Kidney (tissue), 14 donors: ENCODE measurements around the gene ZNF316. TPM values are rescaled to one million over a fixed set of nuclear protein-coding genes. Genes with fewer than 3 reads are reported as not detected.

Experiments
- DNase-seq, 5 donors: peaks; one replicate each; pipeline ENCODE4 v3.0.0-alpha.2; 2013 to 2020
- FAIRE-seq: peaks from 2 replicates; lab custom pipeline; 2012; peaks lifted over from hg19 to GRCh38; lab: Jason Lieb, UNC
- H3K27ac ChIP-seq, 2 donors: one replicate each; pipeline ENCODE4 v1.7.0; 2013; ENCODE audit warnings: low read depth in 2 of 2, low read length in 2 of 2, inconsistent platforms in 1 of 2
- H3K27me3 ChIP-seq: one replicate; pipeline ENCODE4 v1.7.1; 2013; ENCODE audit warnings: low read length, inconsistent platforms; ENCODE audit not compliant: control insufficient read depth, insufficient read depth
- H3K36me3 ChIP-seq, 3 donors: one replicate each; pipeline versions ENCODE4 v1.7.0 to v1.7.1; 2013; ENCODE audit warnings: low read length in 3 of 3, control low read depth in 1 of 3, inconsistent platforms in 1 of 3; ENCODE audit not compliant: insufficient read depth in 3 of 3, control insufficient read depth in 2 of 3
- H3K4me1 ChIP-seq, 3 donors: one replicate each; pipeline versions ENCODE4 v1.7.0 to v1.7.1; 2013; ENCODE audit warnings: low read length in 3 of 3, inconsistent platforms in 1 of 3, low read depth in 1 of 3; ENCODE audit not compliant: control insufficient read depth in 2 of 3, insufficient read depth in 2 of 3
- H3K4me3 ChIP-seq, 3 donors: one replicate each; pipeline versions ENCODE4 v1.7.0 to v1.8.1; 2013; ENCODE audit warnings: low read length in 3 of 3, control low read depth in 1 of 3, inconsistent platforms in 1 of 3
- H3K9ac ChIP-seq, 3 donors: one replicate each; pipeline versions ENCODE4 v1.7.0 to v1.7.1; 2013; ENCODE audit warnings: low read length in 3 of 3, control low read depth in 1 of 3, inconsistent platforms in 1 of 3
- H3K9me3 ChIP-seq, 3 donors: one replicate each; pipeline versions ENCODE4 v1.7.0 to v1.7.1; 2013; ENCODE audit warnings: low read length in 3 of 3, control low read depth in 1 of 3, inconsistent platforms in 1 of 3; ENCODE audit not compliant: control insufficient read depth in 2 of 3, insufficient read depth in 1 of 3
- intact Hi-C: fragments of 100-400 bp; cut with DNase I; formaldehyde crosslinking; loops from one replicate; pipeline ENCODE4 v1.11.1; 2022
- polyA plus RNA-seq: library from polyadenylated mRNA; stranded (reverse); fragments of 350-450 nt; fragmentation: Illumina TruSeq; extraction: RNeasy Lipid Tissue Mini Kit (QIAGEN cat#74804); gene quantifications from one replicate; pipeline ENCODE4 v1.2.3, GENCODE V29; 2014; ENCODE audit warnings: low read depth, low replicate concordance; ENCODE audit not compliant: insufficient read depth
- total RNA-seq: library from RNA; stranded (reverse); fragmentation: NEBNext Ultra II Directional; extraction: Animal tissue kit (Norgen Biotek cat#: 25700); gene quantifications from one replicate; pipeline ENCODE4 v1.2.1, GENCODE V29; 2021
- TF ChIP-seq, protein P1 (sequence below): IDR thresholded peaks from 3 replicates; pipeline ENCODE4 v1.5.1; 2012; ENCODE audit warnings: mild to moderate bottlenecking, moderate library complexity, borderline replicate concordance; ENCODE audit not compliant: insufficient read depth; ENCODE audit errors: extremely low read depth
- donor health status: control.
- donor health status: control.
- donor health status: control.
- donor health status: control.
- donor health status: control.
- donor health status: DM: yes; HTN: yes; CAD: no.
- donor health status: Normal renal cell carcinoma (clear cell type).

The ZNF316 gene
- total and polyA plus RNA-seq, 2 donors from 2014 or later = 7.2 to 31.7 TPM

DNA sequence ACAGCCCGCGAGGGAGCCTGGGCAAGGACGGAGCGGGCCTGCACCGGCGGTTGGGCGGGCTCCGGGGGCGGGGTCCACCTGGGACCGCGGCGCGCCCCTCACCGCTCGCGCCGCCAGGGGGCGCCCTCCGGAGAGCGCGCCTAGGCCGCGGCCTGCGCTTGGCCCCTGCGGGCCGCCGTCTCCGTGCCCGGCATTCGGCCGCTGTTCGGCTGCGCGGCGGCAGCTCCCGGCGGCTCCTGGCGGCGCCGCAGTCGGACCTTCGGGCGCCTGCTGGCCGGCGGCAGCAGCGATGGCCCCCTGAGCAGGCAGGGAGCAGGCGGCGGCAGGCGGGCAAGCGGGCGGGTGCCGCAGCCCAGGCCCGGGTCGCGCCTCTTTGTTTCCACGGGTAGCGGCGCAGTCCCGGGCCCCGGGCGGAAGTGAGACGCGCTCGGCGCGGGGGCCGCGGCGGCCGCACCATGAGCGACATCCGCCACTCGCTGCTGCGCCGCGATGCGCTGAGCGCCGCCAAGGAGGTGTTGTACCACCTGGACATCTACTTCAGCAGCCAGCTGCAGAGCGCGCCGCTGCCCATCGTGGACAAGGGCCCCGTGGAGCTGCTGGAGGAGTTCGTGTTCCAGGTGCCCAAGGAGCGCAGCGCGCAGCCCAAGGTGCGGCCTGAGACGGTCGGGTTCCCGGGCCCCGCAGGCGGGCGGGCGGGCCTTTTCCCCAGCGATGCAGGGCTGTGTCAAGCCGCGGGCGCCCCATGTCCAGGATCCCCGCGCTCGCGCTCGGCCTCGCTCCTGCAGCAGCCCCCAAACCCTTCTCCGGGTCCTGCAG lies 47.1 kb upstream of the ZNF316 start, which contains the start of gene INTS15:
Gene INTS15, plus strand, starts transcription at position 193 of the 816 bp plus-strand sequence. Its CDS starts 263 bp downstream, at position 456.
- intact Hi-C loops = no loop called here
- H3K9me3 ChIP-seq = no peaks in the 10 kb centered on the region
- no peak for FAIRE-seq

DNA sequence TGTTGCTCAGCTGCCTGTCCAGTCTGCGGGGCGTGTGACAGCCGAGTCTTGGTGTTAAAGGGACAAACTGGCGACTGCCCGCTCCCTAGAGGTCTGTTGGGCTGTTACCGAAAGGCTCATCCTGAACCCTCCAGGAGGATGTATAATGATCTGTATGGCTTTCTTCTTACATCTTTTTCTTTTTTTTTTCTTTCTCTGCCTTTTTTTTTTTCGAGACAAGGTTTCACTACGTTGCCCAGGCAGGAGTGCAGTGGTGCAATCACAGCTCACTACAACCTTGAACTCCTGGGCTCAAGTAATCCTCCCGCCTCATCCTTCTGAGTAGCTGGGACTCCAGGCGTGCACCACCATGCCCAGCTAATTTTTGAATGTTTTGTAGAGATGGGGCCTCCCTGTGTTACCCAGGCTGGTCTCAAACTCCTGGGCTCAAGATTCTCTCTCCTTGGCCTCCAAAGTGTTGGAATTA lies 46.4 kb upstream of the ZNF316 start:
- DNase-seq = peak in 2 of 5 donors; percentile 58 to 62
- H3K27me3 ChIP-seq = no peaks in the 10 kb centered on the region
- H3K27ac ChIP-seq = peak overlapping the region; percentile 8 to 51
- H3K4me3 ChIP-seq = peak overlapping the region; percentile 65 to 81 (median 74)
- peaks cover 0 to 5% (median 4%) of the 10 kb centered on the region in 3 donors for H3K4me1 ChIP-seq
- intact Hi-C loops = no loop called here
- H3K9me3 ChIP-seq = no peaks in the 10 kb centered on the region
- H3K36me3 ChIP-seq = peaks cover 4 to 27% (median 10%) of the 10 kb centered on the region in 3 donors
- TF ChIP-seq, protein P1, sequence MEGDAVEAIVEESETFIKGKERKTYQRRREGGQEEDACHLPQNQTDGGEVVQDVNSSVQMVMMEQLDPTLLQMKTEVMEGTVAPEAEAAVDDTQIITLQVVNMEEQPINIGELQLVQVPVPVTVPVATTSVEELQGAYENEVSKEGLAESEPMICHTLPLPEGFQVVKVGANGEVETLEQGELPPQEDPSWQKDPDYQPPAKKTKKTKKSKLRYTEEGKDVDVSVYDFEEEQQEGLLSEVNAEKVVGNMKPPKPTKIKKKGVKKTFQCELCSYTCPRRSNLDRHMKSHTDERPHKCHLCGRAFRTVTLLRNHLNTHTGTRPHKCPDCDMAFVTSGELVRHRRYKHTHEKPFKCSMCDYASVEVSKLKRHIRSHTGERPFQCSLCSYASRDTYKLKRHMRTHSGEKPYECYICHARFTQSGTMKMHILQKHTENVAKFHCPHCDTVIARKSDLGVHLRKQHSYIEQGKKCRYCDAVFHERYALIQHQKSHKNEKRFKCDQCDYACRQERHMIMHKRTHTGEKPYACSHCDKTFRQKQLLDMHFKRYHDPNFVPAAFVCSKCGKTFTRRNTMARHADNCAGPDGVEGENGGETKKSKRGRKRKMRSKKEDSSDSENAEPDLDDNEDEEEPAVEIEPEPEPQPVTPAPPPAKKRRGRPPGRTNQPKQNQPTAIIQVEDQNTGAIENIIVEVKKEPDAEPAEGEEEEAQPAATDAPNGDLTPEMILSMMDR = no peak
- H3K9ac ChIP-seq = peak overlapping the region; percentile 20 to 86 (median 45)
- no peak for FAIRE-seq

More for the DNA sequence above, 47.1 kb upstream of the ZNF316 start, which contains the start of gene INTS15:
- DNase-seq = peak; percentile 83 to 93 (median 89)
- H3K4me1 ChIP-seq = peaks cover 0 to 5% (median 4%) of the 10 kb centered on the region in 3 donors
- H3K27me3 ChIP-seq = no peaks in the 10 kb centered on the region
- H3K4me3 ChIP-seq = peak within 1 kb of the TSS; percentile 65 to 81 (median 74)
- peak within 1 kb of the TSS; percentile 20 to 86 (median 45) for H3K9ac ChIP-seq
- H3K36me3 ChIP-seq = peaks cover under 1 to 23% (median 8%) of the 10 kb centered on the region in 3 donors
- TF ChIP-seq, protein P1 = peak; percentile 80
- H3K27ac ChIP-seq = peak within 1 kb of the TSS; percentile 8 to 51

DNA sequence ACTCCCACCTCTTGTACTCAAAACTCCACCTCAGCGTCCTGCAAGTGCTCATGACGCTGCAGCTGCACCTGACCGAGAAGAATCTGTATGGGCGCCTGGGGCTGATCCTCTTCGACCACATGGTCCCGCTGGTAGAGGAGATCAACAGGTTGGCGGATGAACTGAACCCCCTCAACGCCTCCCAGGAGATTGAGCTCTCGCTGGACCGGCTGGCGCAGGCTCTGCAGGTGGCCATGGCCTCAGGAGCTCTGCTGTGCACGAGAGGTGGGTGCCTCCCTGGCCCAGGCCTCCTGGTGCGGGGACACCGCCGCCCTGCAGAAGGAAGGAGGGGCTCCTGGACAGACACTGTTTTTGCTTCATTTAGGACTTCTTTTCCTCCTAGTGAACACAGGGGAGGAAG lies 37.0 kb upstream of the ZNF316 start:
- FAIRE-seq (no peak), DNase-seq (no peak)
- Histone ChIP-seq H3K9me3 (no peaks in the 10 kb centered on the region), H3K36me3 (peaks cover 9 to 27% (median 10%) of the 10 kb centered on the region in 3 donors), H3K4me1 (no peaks in the 10 kb centered on the region), H3K4me3 (no peak overlapping the region), H3K27ac (no peak overlapping the region), H3K9ac (no peak overlapping the region), H3K27me3 (no peaks in the 10 kb centered on the region)
- intact Hi-C loops = no loop called here
- TF ChIP-seq, protein P1 = no peak
